GM19239 (cell line): ENCODE measurements around the gene ZC2HC1C.
A peak's percentile ranks its signal among the peaks of the same experiment; 100 is the strongest.

Experiments
- DNase-seq: peaks from one replicate; pipeline ENCODE4 v3.0.0; 2011; ENCODE audit warnings: low spot score; ENCODE audit not compliant: insufficient read length
- FAIRE-seq: peaks from 2 replicates; lab custom pipeline; 2011; peaks lifted over from hg19 to GRCh38; lab: Jason Lieb, UNC

Gene ZC2HC1C

GRCh38 chr14:75069121-75069810, at the start of gene ZC2HC1C:
Gene ZC2HC1C (plus strand): TSS chr14:75069641. CDS start chr14:75070574, 933 bp downstream.
- FAIRE-seq (peak; percentile 91), DNase-seq (peak; percentile 57)

- DNase-seq (no peak), FAIRE-seq (no peak)
These were observed 46.8 kb upstream of the ZC2HC1C start for GRCh38 chr14:75022655-75023054.

GRCh38 chr14:75023108-75023507, 46.3 kb upstream of the ZC2HC1C start:
- FAIRE-seq (no peak), DNase-seq (no peak)

GRCh38 chr14:75025082-75025481, 44.4 kb upstream of the ZC2HC1C start:
- FAIRE-seq (no peak), DNase-seq (no peak)

GRCh38 chr14:75025876-75026275, 43.6 kb upstream of the ZC2HC1C start:
- DNase-seq, result no peak
- no peak for FAIRE-seq

- DNase-seq (no peak), FAIRE-seq (no peak)
These were observed 39.3 kb upstream of the ZC2HC1C start for GRCh38 chr14:75030147-75030546.

- DNase-seq, result no peak
- no peak for FAIRE-seq
These were observed 36.5 kb upstream of the ZC2HC1C start for GRCh38 chr14:75032939-75033338.

GRCh38 chr14:75040507-75040906, 28.9 kb upstream of the ZC2HC1C start:
- DNase-seq, result no peak
- no peak for FAIRE-seq

- DNase-seq (no peak), FAIRE-seq (no peak)
These were observed 28.5 kb upstream of the ZC2HC1C start for GRCh38 chr14:75040959-75041358.

GRCh38 chr14:75041613-75042012, 27.8 kb upstream of the ZC2HC1C start:
- DNase-seq, result no peak
- no peak for FAIRE-seq

GRCh38 chr14:75042035-75042434, 27.4 kb upstream of the ZC2HC1C start:
- no peak for FAIRE-seq
- no peak for DNase-seq

- DNase-seq, result no peak
- FAIRE-seq, result no peak
These were observed 25.1 kb upstream of the ZC2HC1C start for GRCh38 chr14:75044322-75044721.

- DNase-seq (no peak), FAIRE-seq (no peak)
These were observed 24.7 kb upstream of the ZC2HC1C start for GRCh38 chr14:75044752-75045151.

- no peak for FAIRE-seq
These were observed 23.2 kb upstream of the ZC2HC1C start for GRCh38 chr14:75046275-75046674.

GRCh38 chr14:75046899-75047298, 22.5 kb upstream of the ZC2HC1C start:
- FAIRE-seq, result no peak

More at GRCh38 chr14:75046275-75046674, 23.2 kb upstream of the ZC2HC1C start:
- DNase-seq, result no peak

GRCh38 chr14:75047506-75047905, 21.9 kb upstream of the ZC2HC1C start:
- DNase-seq, result no peak
- no peak for FAIRE-seq

More at GRCh38 chr14:75046899-75047298, 22.5 kb upstream of the ZC2HC1C start:
- no peak for DNase-seq

- no peak for FAIRE-seq
These were observed 21.3 kb upstream of the ZC2HC1C start for GRCh38 chr14:75048101-75048500.

GRCh38 chr14:75049136-75049535, 20.3 kb upstream of the ZC2HC1C start:
- DNase-seq (no peak), FAIRE-seq (no peak)

More at GRCh38 chr14:75048101-75048500, 21.3 kb upstream of the ZC2HC1C start:
- no peak for DNase-seq

- no peak for FAIRE-seq
- DNase-seq, result no peak
These were observed 19.7 kb upstream of the ZC2HC1C start for GRCh38 chr14:75049731-75050201.

GRCh38 chr14:75050852-75051555, 18.4 kb upstream of the ZC2HC1C start, which contains the start of gene MLH3:
Gene MLH3 (minus strand): TSS chr14:75051467. CDS start chr14:75049655, 1,812 bp downstream.
- FAIRE-seq, result peak; percentile 95
- peak; percentile 66 for DNase-seq

- DNase-seq, result no peak
- FAIRE-seq, result no peak
These were observed 17.9 kb upstream of the ZC2HC1C start for GRCh38 chr14:75051556-75051899.
